ENCODE results near the gene SERINC3.

DNA sequence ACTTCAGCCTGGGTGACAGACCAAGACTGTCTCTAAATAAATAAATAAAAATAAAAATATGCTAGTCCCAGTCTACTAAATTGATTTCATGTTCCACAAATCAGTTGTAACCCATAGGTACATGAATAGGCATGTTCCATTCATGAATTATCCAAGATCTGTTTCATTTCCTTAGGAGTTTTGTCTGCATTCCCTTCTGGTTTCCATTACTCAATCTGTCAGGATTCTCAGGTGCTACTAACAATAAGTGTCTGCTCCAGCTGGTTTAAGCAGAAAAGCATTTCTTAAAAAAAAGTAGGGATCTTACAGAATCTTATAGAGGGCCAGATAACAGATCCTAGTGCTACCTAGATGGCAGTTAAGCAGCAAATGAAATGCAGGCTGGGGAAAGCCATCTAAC lies 44.9 kb upstream of the SERINC3 start:
- TF ChIP-seq POLR2AphosphoS5 (IDR thresholded peaks at IDR 0.05; ENCODE audit: low read depth, low read length) (no peak), JUND (IDR thresholded peaks at IDR 0.05) (no peak), NRF1 (IDR thresholded peaks at IDR 0.05; ENCODE audit: low read depth, low read length) (no peak), TAF1 (IDR thresholded peaks at IDR 0.05; ENCODE audit: borderline replicate concordance, low read depth, low read length) (no peak), RXRA (IDR thresholded peaks at IDR 0.05; ENCODE audit: borderline replicate concordance, low read depth) (no peak), CHD2 (IDR thresholded peaks at IDR 0.05; ENCODE audit: low read length, partially characterized antibody) (no peak), GATA2 (CRISPR knock-in tag; IDR thresholded peaks at IDR 0.05) (no peak), YY1 (IDR thresholded peaks at IDR 0.05; ENCODE audit: low read depth) (no peak), GABPA (IDR thresholded peaks at IDR 0.05; ENCODE audit: low read depth) (no peak), RAD21 (IDR thresholded peaks at IDR 0.05; ENCODE audit: low read length) (no peak)
- TF ChIP-seq, protein P1, sequence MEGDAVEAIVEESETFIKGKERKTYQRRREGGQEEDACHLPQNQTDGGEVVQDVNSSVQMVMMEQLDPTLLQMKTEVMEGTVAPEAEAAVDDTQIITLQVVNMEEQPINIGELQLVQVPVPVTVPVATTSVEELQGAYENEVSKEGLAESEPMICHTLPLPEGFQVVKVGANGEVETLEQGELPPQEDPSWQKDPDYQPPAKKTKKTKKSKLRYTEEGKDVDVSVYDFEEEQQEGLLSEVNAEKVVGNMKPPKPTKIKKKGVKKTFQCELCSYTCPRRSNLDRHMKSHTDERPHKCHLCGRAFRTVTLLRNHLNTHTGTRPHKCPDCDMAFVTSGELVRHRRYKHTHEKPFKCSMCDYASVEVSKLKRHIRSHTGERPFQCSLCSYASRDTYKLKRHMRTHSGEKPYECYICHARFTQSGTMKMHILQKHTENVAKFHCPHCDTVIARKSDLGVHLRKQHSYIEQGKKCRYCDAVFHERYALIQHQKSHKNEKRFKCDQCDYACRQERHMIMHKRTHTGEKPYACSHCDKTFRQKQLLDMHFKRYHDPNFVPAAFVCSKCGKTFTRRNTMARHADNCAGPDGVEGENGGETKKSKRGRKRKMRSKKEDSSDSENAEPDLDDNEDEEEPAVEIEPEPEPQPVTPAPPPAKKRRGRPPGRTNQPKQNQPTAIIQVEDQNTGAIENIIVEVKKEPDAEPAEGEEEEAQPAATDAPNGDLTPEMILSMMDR (IDR thresholded peaks at IDR 0.05), result no peak
- TF ChIP-seq, protein P2, sequence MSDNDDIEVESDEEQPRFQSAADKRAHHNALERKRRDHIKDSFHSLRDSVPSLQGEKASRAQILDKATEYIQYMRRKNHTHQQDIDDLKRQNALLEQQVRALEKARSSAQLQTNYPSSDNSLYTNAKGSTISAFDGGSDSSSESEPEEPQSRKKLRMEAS (IDR thresholded peaks at IDR 0.05; ENCODE audit: low read depth), result no peak
- TF ChIP-seq, protein P3, sequence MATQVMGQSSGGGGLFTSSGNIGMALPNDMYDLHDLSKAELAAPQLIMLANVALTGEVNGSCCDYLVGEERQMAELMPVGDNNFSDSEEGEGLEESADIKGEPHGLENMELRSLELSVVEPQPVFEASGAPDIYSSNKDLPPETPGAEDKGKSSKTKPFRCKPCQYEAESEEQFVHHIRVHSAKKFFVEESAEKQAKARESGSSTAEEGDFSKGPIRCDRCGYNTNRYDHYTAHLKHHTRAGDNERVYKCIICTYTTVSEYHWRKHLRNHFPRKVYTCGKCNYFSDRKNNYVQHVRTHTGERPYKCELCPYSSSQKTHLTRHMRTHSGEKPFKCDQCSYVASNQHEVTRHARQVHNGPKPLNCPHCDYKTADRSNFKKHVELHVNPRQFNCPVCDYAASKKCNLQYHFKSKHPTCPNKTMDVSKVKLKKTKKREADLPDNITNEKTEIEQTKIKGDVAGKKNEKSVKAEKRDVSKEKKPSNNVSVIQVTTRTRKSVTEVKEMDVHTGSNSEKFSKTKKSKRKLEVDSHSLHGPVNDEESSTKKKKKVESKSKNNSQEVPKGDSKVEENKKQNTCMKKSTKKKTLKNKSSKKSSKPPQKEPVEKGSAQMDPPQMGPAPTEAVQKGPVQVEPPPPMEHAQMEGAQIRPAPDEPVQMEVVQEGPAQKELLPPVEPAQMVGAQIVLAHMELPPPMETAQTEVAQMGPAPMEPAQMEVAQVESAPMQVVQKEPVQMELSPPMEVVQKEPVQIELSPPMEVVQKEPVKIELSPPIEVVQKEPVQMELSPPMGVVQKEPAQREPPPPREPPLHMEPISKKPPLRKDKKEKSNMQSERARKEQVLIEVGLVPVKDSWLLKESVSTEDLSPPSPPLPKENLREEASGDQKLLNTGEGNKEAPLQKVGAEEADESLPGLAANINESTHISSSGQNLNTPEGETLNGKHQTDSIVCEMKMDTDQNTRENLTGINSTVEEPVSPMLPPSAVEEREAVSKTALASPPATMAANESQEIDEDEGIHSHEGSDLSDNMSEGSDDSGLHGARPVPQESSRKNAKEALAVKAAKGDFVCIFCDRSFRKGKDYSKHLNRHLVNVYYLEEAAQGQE (IDR thresholded peaks at IDR 0.05; ENCODE audit: low read depth, low read length), result no peak

Data from SK-N-SH (cell line).